Activated naive CD8-positive, alpha-beta T cell treated with anti-CD3 and anti-CD28 coated beads, Interleukin-2, amount 50 U/mL, for 24 hours (primary cell): ENCODE measurements around the gene AGXT.

Experiments
- ATAC-seq: fragments of 150-1000 bp; cut with Tn5 transposase; one replicate; pipeline ENCODE4 v1.10.0; 2021
- DNase-seq: peaks from one replicate; pipeline ENCODE4 v3.0.0; 2021
- H3K27ac Mint-ChIP-seq: one replicate; pipeline ENCODE4 v1.8.0; 2021; ENCODE audit warnings: mild to moderate bottlenecking, mixed read lengths
- H3K27me3 Mint-ChIP-seq: one replicate; pipeline ENCODE4 v1.8.0; 2021; ENCODE audit warnings: mixed read lengths
- H3K36me3 Mint-ChIP-seq: one replicate; pipeline ENCODE4 v1.8.0; 2021; ENCODE audit warnings: low read depth, mixed read lengths
- H3K4me1 Mint-ChIP-seq: one replicate; pipeline ENCODE4 v1.8.0; 2021; ENCODE audit warnings: mixed read lengths
- H3K4me3 Mint-ChIP-seq: one replicate; pipeline ENCODE4 v1.8.0; 2021; ENCODE audit warnings: mild to moderate bottlenecking, moderate library complexity, mixed read lengths
- H3K9me3 Mint-ChIP-seq: one replicate; pipeline ENCODE4 v1.8.0; 2021; ENCODE audit warnings: mixed read lengths

Gene AGXT

GRCh38 chr2:240916571-240917008 lies 48.0 kb downstream of the AGXT start:
- no peak for ATAC-seq
- H3K4me1 Mint-ChIP-seq, result no peaks in the 10 kb centered on the region
- H3K27ac Mint-ChIP-seq, result no peak overlapping the region
- no peaks in the 10 kb centered on the region for H3K36me3 Mint-ChIP-seq
- no peak for DNase-seq
- H3K4me3 Mint-ChIP-seq, result no peak overlapping the region
- peaks cover 4% of the 10 kb centered on the region for H3K27me3 Mint-ChIP-seq
- no peaks in the 10 kb centered on the region for H3K9me3 Mint-ChIP-seq

DNA sequence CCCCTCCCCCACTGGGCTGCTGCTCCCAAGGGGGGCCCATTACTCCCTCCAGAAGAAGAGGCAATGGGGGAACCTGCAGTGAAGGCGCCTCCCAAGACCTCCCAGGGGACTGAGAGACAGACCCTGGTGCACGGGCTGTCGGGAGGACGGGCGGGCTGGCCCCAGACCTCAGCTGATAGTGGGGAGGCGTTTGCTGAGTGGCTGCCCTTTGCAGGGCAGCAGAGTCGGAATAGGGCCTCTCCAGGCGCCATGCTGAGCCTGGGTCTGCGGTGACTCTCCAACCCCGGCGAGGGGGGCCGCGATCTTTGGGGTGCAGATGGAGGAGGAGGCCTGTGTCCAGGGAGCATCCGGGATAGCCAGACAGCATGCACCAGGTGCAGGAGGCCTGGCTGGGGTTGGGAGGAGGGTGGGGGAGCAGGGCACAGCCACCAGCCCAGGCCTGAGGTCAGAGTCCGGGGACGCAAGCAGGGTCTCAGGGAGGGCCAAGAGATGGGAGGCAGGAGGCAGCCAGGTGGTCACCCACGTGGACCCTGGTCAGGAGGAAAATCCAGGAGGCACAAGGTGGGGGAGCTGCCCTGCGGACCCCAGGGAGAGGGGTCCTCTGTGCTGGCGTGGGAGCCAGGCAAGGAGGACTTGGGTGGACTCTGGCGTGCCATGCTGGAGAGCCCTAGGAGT lies 48.5 kb downstream of the AGXT start:
- H3K27ac Mint-ChIP-seq, result no peak overlapping the region
- no peaks in the 10 kb centered on the region for H3K4me1 Mint-ChIP-seq
- H3K27me3 Mint-ChIP-seq, result no peaks in the 10 kb centered on the region
- no peaks in the 10 kb centered on the region for H3K36me3 Mint-ChIP-seq
- no peak for DNase-seq
- no peaks in the 10 kb centered on the region for H3K9me3 Mint-ChIP-seq
- H3K4me3 Mint-ChIP-seq, result no peak overlapping the region
- no peak for ATAC-seq

DNA sequence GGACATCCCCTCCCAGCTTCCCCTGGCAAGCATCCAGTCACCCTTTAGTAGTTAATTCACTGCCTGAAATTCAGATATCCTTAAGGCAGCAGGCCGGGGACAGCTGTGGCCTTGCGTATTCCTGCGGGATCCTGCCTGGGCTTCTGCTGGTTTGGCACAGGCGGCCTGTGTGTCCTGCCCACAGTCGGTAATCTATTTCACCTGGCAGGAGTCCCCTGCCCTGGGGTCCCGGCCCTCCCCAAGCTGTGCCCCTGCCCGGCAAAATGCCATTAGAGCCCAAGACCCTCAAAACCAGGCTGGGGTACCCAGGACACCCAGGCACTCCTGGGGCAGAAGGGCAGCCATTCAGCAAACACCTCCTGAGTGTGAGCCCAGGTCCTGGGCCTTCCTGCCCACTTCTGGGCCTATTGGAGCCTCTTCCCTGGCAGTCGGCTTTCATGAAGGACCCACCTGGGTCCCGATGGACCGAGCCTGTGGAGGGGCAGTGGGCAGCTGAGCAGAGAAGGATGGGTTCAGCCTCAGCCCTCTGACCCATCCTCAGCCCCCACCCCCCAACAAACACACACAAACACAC lies 49.1 kb downstream of the AGXT start:
- DNase-seq, result no peak
- H3K4me1 Mint-ChIP-seq, result no peaks in the 10 kb centered on the region
- H3K9me3 Mint-ChIP-seq, result no peaks in the 10 kb centered on the region
- H3K27ac Mint-ChIP-seq, result no peak overlapping the region
- ATAC-seq, result no peak
- H3K4me3 Mint-ChIP-seq, result no peak overlapping the region
- H3K27me3 Mint-ChIP-seq, result no peaks in the 10 kb centered on the region
- H3K36me3 Mint-ChIP-seq, result no peaks in the 10 kb centered on the region

GRCh38 chr2:240918258-240919091 lies 49.9 kb downstream of the AGXT start:
- H3K4me1 Mint-ChIP-seq, result no peaks in the 10 kb centered on the region
- no peak for DNase-seq

GRCh38 chr2:240919161-240919781 lies 50.6 kb downstream of the AGXT start:
- no peak for ATAC-seq
- Mint-ChIP-seq H3K27ac (no peak overlapping the region), H3K4me3 (no peak overlapping the region), H3K9me3 (no peaks in the 10 kb centered on the region), H3K27me3 (no peaks in the 10 kb centered on the region), H3K4me1 (no peaks in the 10 kb centered on the region), H3K36me3 (no peaks in the 10 kb centered on the region)
- peak; percentile 0 for DNase-seq

More at GRCh38 chr2:240918258-240919091, 49.9 kb downstream of the AGXT start:
- H3K4me3 Mint-ChIP-seq, result no peak overlapping the region
- ATAC-seq, result no peak
- H3K27me3 Mint-ChIP-seq, result no peaks in the 10 kb centered on the region
- H3K36me3 Mint-ChIP-seq, result no peaks in the 10 kb centered on the region
- no peaks in the 10 kb centered on the region for H3K9me3 Mint-ChIP-seq
- H3K27ac Mint-ChIP-seq, result no peak overlapping the region

DNA sequence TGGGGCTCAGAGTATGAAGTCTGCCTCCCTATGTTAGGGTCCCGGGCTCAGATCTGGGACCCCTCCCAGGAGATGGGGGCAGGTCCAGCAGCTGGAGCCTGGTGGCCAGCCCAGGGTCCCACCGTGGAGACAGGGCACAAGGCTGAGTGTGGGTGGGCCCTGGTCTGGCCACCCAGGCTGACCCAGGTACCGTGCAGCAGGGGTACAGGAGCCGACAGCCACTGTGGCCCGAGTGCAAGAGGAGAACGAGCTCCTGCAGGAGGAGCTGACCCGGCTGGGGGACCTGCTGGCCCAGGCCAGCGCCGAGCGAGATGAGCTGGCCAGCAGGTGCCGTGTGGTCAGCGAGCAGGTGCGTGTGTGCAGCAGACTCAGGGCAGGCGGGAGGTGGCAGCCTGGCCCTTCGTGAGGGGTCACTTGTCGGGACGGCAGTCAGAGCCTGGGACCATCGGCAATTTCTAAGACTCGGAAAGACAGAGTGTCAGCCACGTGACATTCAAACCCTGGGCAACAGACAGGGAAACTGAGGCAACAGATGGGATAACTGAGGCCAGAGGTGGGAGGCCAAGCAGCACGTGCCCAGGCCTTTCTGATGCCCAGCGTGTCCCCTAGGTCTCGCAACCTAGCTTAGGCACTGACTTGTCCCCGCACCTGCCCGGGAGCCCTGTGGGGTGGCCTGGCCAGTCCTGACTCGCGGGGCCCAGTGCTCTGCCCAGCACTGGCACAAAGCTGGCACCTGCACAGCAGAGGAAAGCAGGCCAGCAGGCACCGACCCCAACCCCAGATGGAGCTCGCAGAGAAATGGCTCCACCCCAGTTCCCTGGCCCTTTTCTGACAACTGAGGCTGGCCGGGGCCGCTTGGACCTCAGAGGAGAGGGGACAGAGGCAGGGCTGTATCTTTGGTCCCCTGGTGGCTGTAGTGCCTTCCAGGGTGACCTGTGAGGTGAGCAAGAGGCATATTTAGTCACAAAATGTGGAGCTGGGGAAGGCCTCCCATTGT lies 51.5 kb downstream of the AGXT start:
- Mint-ChIP-seq H3K27ac (no peak overlapping the region), H3K27me3 (no peaks in the 10 kb centered on the region), H3K9me3 (no peaks in the 10 kb centered on the region), H3K4me3 (no peak overlapping the region), H3K4me1 (no peaks in the 10 kb centered on the region), H3K36me3 (no peaks in the 10 kb centered on the region)
- ATAC-seq (no peak), DNase-seq (peak; percentile 0)

DNA sequence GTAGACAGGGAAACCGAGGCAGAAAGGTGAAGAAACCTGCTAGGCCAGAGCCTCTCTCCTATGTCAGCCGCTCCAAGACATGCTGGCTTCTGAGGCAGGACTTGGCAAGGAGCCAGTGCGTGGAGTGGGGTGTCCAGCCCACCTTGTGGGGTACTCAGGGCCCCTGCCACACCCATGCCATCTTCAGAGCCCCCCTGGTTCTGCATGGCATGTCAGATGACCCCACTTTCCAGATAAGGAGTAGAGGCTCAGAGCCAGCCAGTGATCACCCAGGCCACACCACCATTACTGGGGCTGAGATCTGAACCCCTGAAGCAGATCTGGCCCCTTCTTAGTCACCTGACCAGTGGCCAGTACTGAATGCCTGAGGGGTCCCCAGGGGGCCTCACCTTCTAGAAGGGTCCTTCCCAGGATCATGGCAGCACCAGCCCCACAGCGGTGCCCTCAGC lies 52.2 kb downstream of the AGXT start:
- Mint-ChIP-seq H3K9me3 (no peaks in the 10 kb centered on the region), H3K36me3 (no peaks in the 10 kb centered on the region), H3K27me3 (no peaks in the 10 kb centered on the region), H3K4me1 (no peaks in the 10 kb centered on the region), H3K4me3 (no peak overlapping the region), H3K27ac (no peak overlapping the region)
- DNase-seq (peak; percentile 1), ATAC-seq (no peak)

GRCh38 chr2:240921311-240921994 lies 52.8 kb downstream of the AGXT start:
- no peaks in the 10 kb centered on the region for H3K27me3 Mint-ChIP-seq
- ATAC-seq (no peak), DNase-seq (peak; percentile 1)
- H3K27ac Mint-ChIP-seq, result no peak overlapping the region
- H3K4me3 Mint-ChIP-seq, result no peak overlapping the region
- H3K4me1 Mint-ChIP-seq, result no peaks in the 10 kb centered on the region
- H3K9me3 Mint-ChIP-seq, result no peaks in the 10 kb centered on the region
- H3K36me3 Mint-ChIP-seq, result no peaks in the 10 kb centered on the region

GRCh38 chr2:240921995-240922244 lies 53.3 kb downstream of the AGXT start:
- H3K4me3 Mint-ChIP-seq, result no peak overlapping the region
- ATAC-seq, result no peak
- H3K27ac Mint-ChIP-seq, result no peak overlapping the region
- no peak for DNase-seq
- H3K4me1 Mint-ChIP-seq, result no peaks in the 10 kb centered on the region
- no peaks in the 10 kb centered on the region for H3K36me3 Mint-ChIP-seq
- no peaks in the 10 kb centered on the region for H3K9me3 Mint-ChIP-seq
- no peaks in the 10 kb centered on the region for H3K27me3 Mint-ChIP-seq

DNA sequence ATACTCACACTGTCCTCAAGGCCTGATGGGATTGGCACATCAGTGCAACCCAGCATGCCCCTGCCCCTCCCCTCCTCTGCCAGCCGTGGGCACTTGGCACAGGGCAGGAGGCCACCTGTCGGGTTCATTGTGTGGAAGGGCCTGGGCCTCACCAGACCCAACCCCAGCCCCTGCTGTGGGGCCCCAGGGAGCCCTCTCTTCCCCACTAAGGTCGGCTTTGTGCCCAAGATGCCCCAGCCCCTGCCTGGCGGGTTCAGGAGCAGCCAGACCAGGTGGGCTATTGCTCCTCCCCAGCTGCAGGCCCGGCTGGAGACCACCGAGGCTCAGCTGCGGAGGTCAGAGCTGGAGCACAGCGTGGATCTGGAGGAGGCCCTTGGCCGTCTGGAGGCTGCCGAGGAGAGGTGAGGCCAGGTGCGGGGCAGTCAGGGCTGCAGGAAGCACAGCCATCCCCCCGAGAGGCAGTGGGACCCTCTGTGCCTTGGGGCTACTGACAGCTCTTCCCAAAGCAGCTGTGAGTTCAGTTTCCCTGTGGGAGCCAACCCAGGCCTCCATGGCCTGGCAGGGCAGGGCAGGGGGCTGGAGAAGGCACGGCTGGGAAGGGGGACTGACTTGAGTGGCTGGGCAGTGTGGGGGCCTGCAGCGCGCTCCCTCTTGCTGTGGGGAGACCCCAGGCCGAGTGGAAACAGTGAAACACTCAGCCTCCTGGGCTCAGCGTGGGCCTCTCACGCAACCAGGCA lies 53.8 kb downstream of the AGXT start:
- ATAC-seq, result no peak
- H3K27ac Mint-ChIP-seq, result no peak overlapping the region
- no peaks in the 10 kb centered on the region for H3K36me3 Mint-ChIP-seq
- no peaks in the 10 kb centered on the region for H3K27me3 Mint-ChIP-seq
- H3K4me3 Mint-ChIP-seq, result no peak overlapping the region
- peak; percentile 0 for DNase-seq
- H3K4me1 Mint-ChIP-seq, result no peaks in the 10 kb centered on the region
- H3K9me3 Mint-ChIP-seq, result no peaks in the 10 kb centered on the region

GRCh38 chr2:240922982-240923537 lies 54.4 kb downstream of the AGXT start:
- Mint-ChIP-seq H3K4me1 (no peaks in the 10 kb centered on the region), H3K4me3 (no peak overlapping the region), H3K27me3 (no peaks in the 10 kb centered on the region), H3K27ac (no peak overlapping the region), H3K9me3 (no peaks in the 10 kb centered on the region), H3K36me3 (no peaks in the 10 kb centered on the region)
- DNase-seq (peak; percentile 1), ATAC-seq (no peak)

DNA sequence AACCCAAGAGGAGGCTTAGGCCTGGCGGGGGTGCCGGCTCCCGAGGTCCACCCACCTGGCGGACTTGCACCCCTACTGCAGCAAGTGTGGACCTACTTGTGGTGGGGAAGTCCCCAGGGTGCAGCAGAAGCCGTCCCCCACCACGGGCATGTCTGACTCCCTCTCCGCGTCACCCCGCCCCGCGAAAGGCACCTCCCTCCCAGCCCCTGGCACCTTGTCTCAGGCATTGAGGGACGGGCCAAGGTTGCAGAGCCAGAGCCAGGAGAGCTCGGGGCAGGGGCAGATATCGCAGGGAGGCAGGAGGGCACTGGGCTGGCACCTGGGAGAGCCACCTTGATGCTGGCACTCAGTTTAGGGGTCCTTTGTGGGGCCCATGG lies 56.6 kb downstream of the AGXT start:
- H3K4me1 Mint-ChIP-seq, result no peaks in the 10 kb centered on the region
- ATAC-seq, result no peak
- no peak overlapping the region for H3K27ac Mint-ChIP-seq
- DNase-seq, result peak; percentile 4
- no peaks in the 10 kb centered on the region for H3K36me3 Mint-ChIP-seq
- H3K27me3 Mint-ChIP-seq, result no peaks in the 10 kb centered on the region
- H3K4me3 Mint-ChIP-seq, result no peak overlapping the region
- H3K9me3 Mint-ChIP-seq, result no peaks in the 10 kb centered on the region
